Heart right ventricle (tissue), 16 donors: Measurements from ENCODE around the gene NPIPB4. TPM values are rescaled to one million over a fixed set of nuclear protein-coding genes. Genes with fewer than 3 reads are reported as not detected.
"Not testable (repeated sequence)": the region's sequence is repeated elsewhere in the genome, so short reads cannot be mapped to it uniquely, and the experiment has no call there.

Source experiments
- ATAC-seq, 8 donors: fragments of 200-7000 bp; cut with Tn5 transposase; one replicate each; pipeline ENCODE4 v1.9.1; 2020; ENCODE audit warnings: mild to moderate bottlenecking in 8 of 8, moderate library complexity in 8 of 8, moderate number of reproducible peaks in 1 of 8
- DNase-seq, 2 donors: peaks; one replicate each; pipeline ENCODE4 v3.0.0-alpha.2; 2020
- H3K27ac ChIP-seq, 10 donors: fragments of 200-600 bp; sonication (generic) in 2 of 10; one replicate each; pipeline versions ENCODE4 v1.5.0 to v1.8.0; 2020 to 2022; ENCODE audit warnings: mild to moderate bottlenecking in 3 of 10
- H3K27me3 ChIP-seq, 7 donors: fragments of 200-600 bp; one replicate each; pipeline ENCODE4 v1.8.0; 2021 to 2022; ENCODE audit warnings: mild to moderate bottlenecking in 2 of 7
- H3K36me3 ChIP-seq, 9 donors: fragments of 200-600 bp; sonication (generic) in 1 of 9; one replicate each; pipeline versions ENCODE4 v1.5.0 to v1.8.0; 2020 to 2022; ENCODE audit warnings: mild to moderate bottlenecking in 2 of 9
- H3K4me1 ChIP-seq, 9 donors: fragments of 200-600 bp; sonication (generic) in 1 of 9; one replicate each; pipeline versions ENCODE4 v1.5.0 to v1.8.0; 2020 to 2022; ENCODE audit warnings: mild to moderate bottlenecking in 4 of 9
- H3K4me3 ChIP-seq, 10 donors: fragments of 200-600 bp; sonication (generic) in 2 of 10; one replicate each; pipeline versions ENCODE4 v1.5.0 to v1.8.0; 2020 to 2022; ENCODE audit warnings: mild to moderate bottlenecking in 7 of 10, moderate library complexity in 2 of 10
- H3K9me3 ChIP-seq, 11 donors: fragments of 200-600 bp in 10 of 11; sonication (generic) in 2 of 11; one replicate each; pipeline versions ENCODE4 v1.5.0 to v1.8.0; 2013 to 2022; ENCODE audit warnings: mild to moderate bottlenecking in 2 of 11, control low read depth in 1 of 11, moderate library complexity in 1 of 11
- CTCF ChIP-seq, 9 donors: fragments of 200-600 bp; sonication (generic) in 2 of 9; IDR thresholded peaks; one replicate each; pipeline versions ENCODE4 v1.5.0 to v1.8.0; 2021 to 2022; ENCODE audit warnings: antibody characterized with exemption in 9 of 9, mild to moderate bottlenecking in 5 of 9, moderate library complexity in 1 of 9
- WGBS, 2 donors: extraction: QIAGEN DNeasy Blood & Tissue Kit; methylation state at CpG; one replicate each; pipeline ENCODE4 v1.1.7; 2013; ENCODE audit warnings: inconsistent platforms in 1 of 2; 5-methylcytosine and 5-hydroxymethylcytosine counted together
- intact Hi-C, 10 donors: fragments of 100-400 bp; cut with DNase I; formaldehyde crosslinking; loops; one replicate each; pipeline versions ENCODE4 v1.11.1 to v1.14.2; 2022
- polyA plus RNA-seq, 2 donors: library from polyadenylated mRNA; stranded (reverse); fragments of 200-250 nt; gene quantifications; one replicate each; pipeline ENCODE4 v1.2.3, GENCODE V29; 2013
- total RNA-seq, 10 donors: library from RNA; stranded (reverse); fragmentation: NEBNext Ultra II Directional in 3 of 10; extraction: Animal tissue kit (Norgen Biotek cat#: 25700) in 3 of 10; gene quantifications; one replicate each; pipeline versions ENCODE4 v1.2.1 to v1.2.4, GENCODE V29; 2021 to 2023
- donor health status: Arrhythmogenic right ventricular cardiomyopathy.
- donor health status: ischemic (EF 13 %, LVEDD 7.1; RV severe dilation, severe dysfunction).
- donor health status: healthy with polysubstance abuse.
- donor health status: DM: no; HTN: yes; CAD: no.
- donor health status: DM: no; HTN: no; CAD: no.
- donor health status: ischemic (EF 25% LVEDD 6.9; RV normal size, moderate dysfunction).
- donor health status: ischemic (EF 25% LVEDD 5.7; RV mildly dilated, moderate dysfunction).
- donor health status: healthy.
- donor health status: DM: yes; HTN: yes; CAD: no.
- donor health status: Ischemic cardiomyopathy.
- donor health status: ischemic (EF 35%, LVEDD 5.7; RV mildly dilated, moderate dysfunction).
- donor health status: nonischemic (EF 11% LVEDD 7.7; RV severe dilation, severe dysfunction).
- donor health status: DM: yes; HTN: yes; CAD: no.
- donor health status: PGD.
- donor health status: ischemic (EF 29% LVEDD 5.4; RV normal size, mild dysfunction).
- donor health status: nonischemic (EF 23%, LVEDD 6.1; RV moderate dilation, normal function).

NPIPB4 gene
- total and polyA plus RNA-seq, 12 donors = 6.9 to 43.8 (median 30.6) TPM

GRCh38 chr16:21820908-21821465 is 36.6 kb downstream of the NPIPB4 start:
- H3K27me3 ChIP-seq, intact Hi-C loops, ATAC-seq, DNase-seq, H3K9me3 ChIP-seq: not testable (repeated sequence)
- H3K4me3 ChIP-seq = peak overlapping the region in 9 of 10 donors; percentile 32 to 74 (median 57)
- 80 to 87% methylated on average over 15 of the region's 15 CpGs for WGBS, 2 donors
- H3K4me1 ChIP-seq = peaks cover 0 to 28% (median 6%) of the 10 kb centered on the region in 9 donors
- H3K27ac ChIP-seq = peak overlapping the region; percentile 71 to 92 (median 86)
- peaks cover 0 to 15% (median 4%) of the 10 kb centered on the region in 9 donors for H3K36me3 ChIP-seq

- H3K27me3 ChIP-seq, H3K9me3 ChIP-seq, intact Hi-C loops: not testable (repeated sequence)
- ATAC-seq (peak; percentile 97 to 99 (median 98)), DNase-seq (peak; percentile 71 to 80)
- H3K27ac ChIP-seq = peak overlapping the region; percentile 71 to 92 (median 86)
- peaks cover 0 to 20% (median 6%) of the 10 kb centered on the region in 9 donors for H3K4me1 ChIP-seq
- peak overlapping the region; percentile 25 to 74 (median 56) for H3K4me3 ChIP-seq
- 2% methylated on average over 55 of the region's 55 CpGs for WGBS, 2 donors
- peaks cover 0 to 20% (median 4%) of the 10 kb centered on the region in 9 donors for H3K36me3 ChIP-seq
Observed at GRCh38 chr16:21820028-21820907, 37.3 kb downstream of the NPIPB4 start.

GRCh38 chr16:21819617-21820016 is 37.9 kb downstream of the NPIPB4 start:
- H3K27me3 ChIP-seq, DNase-seq, ATAC-seq, H3K9me3 ChIP-seq, intact Hi-C loops: not testable (repeated sequence)
- Histone ChIP-seq H3K36me3 (peaks cover 0 to 23% (median 4%) of the 10 kb centered on the region in 9 donors), H3K4me1 (peaks cover 0 to 19% (median 6%) of the 10 kb centered on the region in 9 donors), H3K4me3 (peak overlapping the region; percentile 25 to 74 (median 56)), H3K27ac (peak overlapping the region in 9 of 10 donors; percentile 78 to 92 (median 86))
- WGBS, 2 donors = 47 to 51% methylated on average over 9 of the region's 10 CpGs

GRCh38 chr16:21817012-21817411 is 40.5 kb downstream of the NPIPB4 start:
- H3K27me3 ChIP-seq, intact Hi-C loops, H3K27ac ChIP-seq, H3K9me3 ChIP-seq, DNase-seq, ATAC-seq, H3K4me3 ChIP-seq: not testable (repeated sequence)
- peaks cover 0 to 19% (median 6%) of the 10 kb centered on the region in 9 donors for H3K4me1 ChIP-seq
- H3K36me3 ChIP-seq = peaks cover 0 to 48% (median 4%) of the 10 kb centered on the region in 9 donors

GRCh38 chr16:21815694-21816093 is 41.9 kb downstream of the NPIPB4 start:
- intact Hi-C loops, ATAC-seq, H3K4me3 ChIP-seq, H3K27ac ChIP-seq, H3K9me3 ChIP-seq, DNase-seq, H3K27me3 ChIP-seq: not testable (repeated sequence)
- WGBS, 2 donors = 81 to 89% methylated on average over 9 to 10 of the region's 11 CpGs
- Histone ChIP-seq H3K36me3 (peaks cover 0 to 61% (median 4%) of the 10 kb centered on the region in 9 donors), H3K4me1 (peaks cover 0 to 15% (median 6%) of the 10 kb centered on the region in 9 donors)

GRCh38 chr16:21802375-21802663 is 55.2 kb downstream of the NPIPB4 start:
- ATAC-seq, H3K4me3 ChIP-seq, H3K9me3 ChIP-seq, DNase-seq, H3K27me3 ChIP-seq, H3K4me1 ChIP-seq, intact Hi-C loops: not testable (repeated sequence)
- H3K36me3 ChIP-seq = peaks cover 0 to 39% (median 0%) of the 10 kb centered on the region in 9 donors
- WGBS, 2 donors = 68 to 79% methylated on average over 2 of the region's 2 CpGs
- peak overlapping the region in 1 of 10 donors; percentile 34 for H3K27ac ChIP-seq

- DNase-seq, H3K4me3 ChIP-seq, intact Hi-C loops, H3K9me3 ChIP-seq, H3K4me1 ChIP-seq, H3K27me3 ChIP-seq: not testable (repeated sequence)
- ATAC-seq = peak; percentile 61 to 80 (median 70)
- 58 to 63% methylated on average over 10 to 11 of the region's 13 CpGs for WGBS, 2 donors
- Histone ChIP-seq H3K27ac (peak overlapping the region in 1 of 10 donors; percentile 34), H3K36me3 (peaks cover 0 to 41% (median 0%) of the 10 kb centered on the region in 9 donors)
- TF ChIP-seq CTCF (IDR thresholded peaks at IDR 0.05) = peak; percentile 30 to 70 (median 55)
Observed at GRCh38 chr16:21801538-21802374, 55.8 kb downstream of the NPIPB4 start.

- DNase-seq, H3K27ac ChIP-seq, H3K27me3 ChIP-seq, H3K4me3 ChIP-seq, ATAC-seq, H3K4me1 ChIP-seq, H3K9me3 ChIP-seq, intact Hi-C loops: not testable (repeated sequence)
- no CpG with 5 or more reads among the region's 3 CpGs for WGBS, 2 donors
- H3K36me3 ChIP-seq = peaks cover 0 to 33% (median 0%) of the 10 kb centered on the region in 9 donors
Observed at GRCh38 chr16:21798601-21799000, 59.0 kb downstream of the NPIPB4 start.

- intact Hi-C loops, H3K27me3 ChIP-seq, DNase-seq, H3K4me1 ChIP-seq, H3K9me3 ChIP-seq, H3K4me3 ChIP-seq, H3K27ac ChIP-seq: not testable (repeated sequence)
- peaks cover 0 to 16% (median 0%) of the 10 kb centered on the region in 9 donors for H3K36me3 ChIP-seq
- peak in 6 of 8 donors; percentile 30 to 61 (median 42) for ATAC-seq
- WGBS, 2 donors = 53 to 57% methylated on average over 2 of the region's 3 CpGs
Observed at GRCh38 chr16:21793310-21793709, 64.2 kb downstream of the NPIPB4 start.
